CD4-positive, CD25-positive, alpha-beta regulatory T cell (primary cell): Measurements from ENCODE around the gene ST6GALNAC3. TPM values are rescaled to one million over a fixed set of nuclear protein-coding genes. Genes with fewer than 3 reads are reported as not detected.

Experiments used
- ATAC-seq, 2 donors: fragments of 150-1000 bp; cut with Tn5 transposase; one replicate each; pipeline ENCODE4 v1.10.0; 2021; ENCODE audit warnings: low read depth in 2 of 2, moderate number of reproducible peaks in 2 of 2, moderate library complexity in 1 of 2
- DNase-seq, 3 donors: peaks; one replicate each; pipeline versions ENCODE4 v3.0.0 to v3.0.0-alpha.2; 2012 to 2022; ENCODE audit warnings: mixed read lengths in 1 of 3
- H3K27ac ChIP-seq: one replicate; pipeline ENCODE4 v1.7.0; 2013; ENCODE audit warnings: mild to moderate bottlenecking, low read length; ENCODE audit not compliant: insufficient read depth, poor library complexity, severe bottlenecking
- H3K27me3 ChIP-seq: one replicate; pipeline ENCODE4 v1.7.0; 2013; ENCODE audit warnings: low read length; ENCODE audit not compliant: control insufficient read depth, insufficient read depth
- H3K36me3 ChIP-seq: one replicate; pipeline ENCODE4 v1.7.0; 2013; ENCODE audit warnings: mild to moderate bottlenecking, low read length, moderate library complexity; ENCODE audit not compliant: control insufficient read depth, insufficient read depth
- H3K4me1 ChIP-seq: 2 replicates; pipeline ENCODE4 v1.7.0; 2013; ENCODE audit warnings: mild to moderate bottlenecking, low read length; ENCODE audit not compliant: insufficient read depth, control insufficient read depth, poor library complexity, severe bottlenecking
- H3K4me3 ChIP-seq: one replicate; pipeline ENCODE4 v1.7.0; 2013; ENCODE audit warnings: low read depth, mild to moderate bottlenecking, low read length, moderate library complexity
- H3K9me3 ChIP-seq, 2 experiments: 1 replicate in 1 of 2; 2 replicates in 1 of 2; pipeline ENCODE4 v1.7.0; 2013; ENCODE audit warnings: low read length in 2 of 2, mild to moderate bottlenecking in 1 of 2, moderate library complexity in 1 of 2; ENCODE audit not compliant: control insufficient read depth in 2 of 2
- H3K27ac Mint-ChIP-seq, 3 donors: one replicate each; pipeline ENCODE4 v1.8.0; 2020 to 2022; ENCODE audit warnings: mild to moderate bottlenecking in 3 of 3, mixed read lengths in 3 of 3, moderate library complexity in 2 of 3
- H3K27me3 Mint-ChIP-seq: one replicate; pipeline ENCODE4 v1.8.0; 2022; ENCODE audit warnings: mild to moderate bottlenecking, mixed read lengths
- H3K36me3 Mint-ChIP-seq: one replicate; pipeline ENCODE4 v1.8.0; 2020; ENCODE audit warnings: mixed read lengths
- H3K4me1 Mint-ChIP-seq, 4 donors: one replicate each; pipeline ENCODE4 v1.8.0; 2020 to 2022; ENCODE audit warnings: mixed read lengths in 4 of 4, mild to moderate bottlenecking in 1 of 4
- H3K4me3 Mint-ChIP-seq, 4 donors: one replicate each; pipeline ENCODE4 v1.8.0; 2020 to 2022; ENCODE audit warnings: mild to moderate bottlenecking in 4 of 4, mixed read lengths in 4 of 4, moderate library complexity in 3 of 4
- H3K9me3 Mint-ChIP-seq, 7 donors: one replicate each; pipeline ENCODE4 v1.8.0; 2020 to 2022; ENCODE audit warnings: mixed read lengths in 7 of 7, mild to moderate bottlenecking in 3 of 7, moderate library complexity in 2 of 7
- polyA plus RNA-seq, 4 donors: library from polyadenylated mRNA; unstranded; fragments of 300-500 nt; fragmentation: Illumina TruSeq; gene quantifications; one replicate each; pipeline ENCODE4 v1.2.3, GENCODE V29; 2021
- total RNA-seq: library from RNA; stranded (reverse); gene quantifications from one replicate; pipeline ENCODE4 v1.2.3, GENCODE V29; 2022

The ST6GALNAC3 gene
- total and polyA plus RNA-seq, 5 donors from 2014 or later = 0.03 to 3.4 (median 0.95) TPM

DNA sequence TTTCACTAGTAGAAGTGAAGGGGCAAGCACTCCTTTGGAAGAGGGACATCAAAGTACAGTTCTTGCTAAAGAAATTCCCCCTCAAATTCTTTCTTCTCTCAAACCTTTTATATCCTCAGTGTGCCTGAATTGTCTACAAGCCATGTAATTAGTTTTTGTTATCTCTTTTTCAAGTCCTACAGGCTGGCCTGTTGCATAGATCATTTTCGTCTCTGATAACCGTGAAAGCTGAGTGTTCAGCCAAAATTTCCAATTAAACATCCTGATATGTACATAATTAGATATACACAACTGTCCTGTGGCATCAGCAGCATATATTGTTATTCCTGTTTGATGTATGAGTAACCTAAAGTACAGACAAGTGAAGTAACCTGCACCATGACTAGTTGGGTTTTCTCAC is 417.2 kb downstream of the ST6GALNAC3 start:
- Histone ChIP-seq H3K4me1 (no peaks in the 10 kb centered on the region), H3K4me3 (no peak overlapping the region), H3K9me3 (no peaks in the 10 kb centered on the region), H3K27ac (no peak overlapping the region), H3K36me3 (no peaks in the 10 kb centered on the region), H3K27me3 (no peaks in the 10 kb centered on the region)
- ATAC-seq = no peak
- no peak overlapping the region for H3K4me3 Mint-ChIP-seq
- no peak for DNase-seq
- peaks cover 0 to 8% (median 3%) of the 10 kb centered on the region in 4 donors for H3K4me1 Mint-ChIP-seq
- H3K36me3 Mint-ChIP-seq = no peaks in the 10 kb centered on the region
- no peak overlapping the region for H3K27ac Mint-ChIP-seq
- peaks cover 0 to 4% (median 0%) of the 10 kb centered on the region in 7 donors for H3K9me3 Mint-ChIP-seq
- no peaks in the 10 kb centered on the region for H3K27me3 Mint-ChIP-seq

- Mint-ChIP-seq H3K36me3 (no peaks in the 10 kb centered on the region), H3K4me1 (peaks cover 0 to 8% (median 3%) of the 10 kb centered on the region in 4 donors), H3K4me3 (no peak overlapping the region), H3K27ac (no peak overlapping the region), H3K9me3 (peaks cover 0 to 3% (median 0%) of the 10 kb centered on the region in 7 donors), H3K27me3 (no peaks in the 10 kb centered on the region)
- no peak for ATAC-seq
- Histone ChIP-seq H3K9me3 (no peaks in the 10 kb centered on the region), H3K4me1 (no peaks in the 10 kb centered on the region), H3K27ac (no peak overlapping the region), H3K36me3 (no peaks in the 10 kb centered on the region), H3K27me3 (no peaks in the 10 kb centered on the region), H3K4me3 (no peak overlapping the region)
- DNase-seq = no peak
These were observed 418.3 kb downstream of the ST6GALNAC3 start for GRCh38 chr1:76492752-76493430.

DNA sequence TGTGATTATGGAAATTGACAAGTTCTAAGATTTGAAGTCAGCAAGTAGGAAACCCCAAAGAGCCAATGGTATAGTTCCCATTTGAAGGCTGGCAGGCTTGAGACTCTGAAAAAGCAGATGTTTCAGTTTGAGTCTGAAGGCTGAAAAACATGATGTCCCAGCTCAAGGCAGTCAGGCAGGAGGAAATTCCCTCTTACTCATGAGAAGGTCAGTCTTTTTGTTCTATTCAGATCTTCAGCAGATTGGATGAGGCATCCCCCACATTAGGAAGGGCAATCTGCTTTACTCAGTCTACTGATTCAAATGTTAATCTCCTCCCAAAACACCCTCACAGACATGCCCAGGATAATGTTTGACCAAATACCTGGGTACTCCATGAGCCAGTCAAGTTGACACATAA is 420.3 kb downstream of the ST6GALNAC3 start:
- peak in 1 of 3 donors; percentile 21 for DNase-seq

DNA sequence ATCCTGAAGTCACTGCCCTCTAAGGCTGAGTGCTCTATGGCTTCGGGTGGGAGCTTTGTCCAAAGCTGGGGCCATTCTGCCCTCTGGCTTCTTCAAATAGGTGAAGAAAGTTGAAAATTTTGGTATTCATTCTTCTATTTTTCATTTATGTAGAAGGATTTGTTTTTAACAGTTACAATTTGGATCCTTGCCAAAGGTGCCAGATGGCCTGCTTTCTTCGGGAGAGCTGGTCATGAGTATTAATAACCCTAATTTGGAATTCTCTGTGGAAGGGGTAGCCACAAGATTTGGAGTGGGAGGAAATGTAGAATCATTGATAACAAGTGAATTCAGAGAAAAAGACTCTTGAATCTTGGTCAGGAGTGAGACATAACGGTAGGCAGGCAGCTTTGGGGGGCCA is 422.3 kb downstream of the ST6GALNAC3 start:
- H3K36me3 ChIP-seq = no peaks in the 10 kb centered on the region
- Mint-ChIP-seq H3K27ac (no peak overlapping the region), H3K27me3 (no peaks in the 10 kb centered on the region), H3K4me3 (no peak overlapping the region), H3K9me3 (peaks cover 0 to 1% (median 0%) of the 10 kb centered on the region in 7 donors), H3K4me1 (peaks cover 0 to 17% (median 3%) of the 10 kb centered on the region in 4 donors), H3K36me3 (no peaks in the 10 kb centered on the region)
- H3K9me3 ChIP-seq = no peaks in the 10 kb centered on the region
- no peak overlapping the region for H3K27ac ChIP-seq
- no peak overlapping the region for H3K4me3 ChIP-seq
- no peaks in the 10 kb centered on the region for H3K4me1 ChIP-seq
- DNase-seq (no peak), ATAC-seq (no peak)
- H3K27me3 ChIP-seq = no peaks in the 10 kb centered on the region

More for the DNA sequence above, 420.3 kb downstream of the ST6GALNAC3 start:
- ATAC-seq = peak in 1 of 2 donors; percentile 31
- Histone ChIP-seq H3K4me1 (no peaks in the 10 kb centered on the region), H3K27me3 (no peaks in the 10 kb centered on the region), H3K9me3 (no peaks in the 10 kb centered on the region), H3K36me3 (no peaks in the 10 kb centered on the region), H3K27ac (no peak overlapping the region), H3K4me3 (no peak overlapping the region)
- no peak overlapping the region for H3K27ac Mint-ChIP-seq
- H3K4me3 Mint-ChIP-seq = no peak overlapping the region
- H3K27me3 Mint-ChIP-seq = no peaks in the 10 kb centered on the region
- H3K4me1 Mint-ChIP-seq = peaks cover 0 to 8% (median 3%) of the 10 kb centered on the region in 4 donors
- H3K9me3 Mint-ChIP-seq = no peaks in the 10 kb centered on the region
- no peaks in the 10 kb centered on the region for H3K36me3 Mint-ChIP-seq

GRCh38 chr1:76500116-76500515 is 425.6 kb downstream of the ST6GALNAC3 start:
- H3K9me3 ChIP-seq = no peaks in the 10 kb centered on the region
- H3K27me3 Mint-ChIP-seq = no peaks in the 10 kb centered on the region
- no peaks in the 10 kb centered on the region for H3K4me1 ChIP-seq
- no peak for ATAC-seq
- H3K4me3 Mint-ChIP-seq = no peak overlapping the region
- no peak overlapping the region for H3K27ac Mint-ChIP-seq
- no peaks in the 10 kb centered on the region for H3K36me3 ChIP-seq
- DNase-seq = no peak
- no peaks in the 10 kb centered on the region for H3K27me3 ChIP-seq
- H3K4me3 ChIP-seq = no peak overlapping the region
- H3K9me3 Mint-ChIP-seq = peaks cover 0 to 2% (median 0%) of the 10 kb centered on the region in 7 donors
- no peak overlapping the region for H3K27ac ChIP-seq
- H3K36me3 Mint-ChIP-seq = no peaks in the 10 kb centered on the region
- H3K4me1 Mint-ChIP-seq = peaks cover 0 to 10% (median 0%) of the 10 kb centered on the region in 4 donors

- Mint-ChIP-seq H3K36me3 (no peaks in the 10 kb centered on the region), H3K27ac (no peak overlapping the region), H3K9me3 (peaks cover 0 to 2% (median 0%) of the 10 kb centered on the region in 7 donors), H3K4me1 (peaks cover 0 to 10% (median 0%) of the 10 kb centered on the region in 4 donors), H3K27me3 (no peaks in the 10 kb centered on the region), H3K4me3 (no peak overlapping the region)
- Histone ChIP-seq H3K4me1 (no peaks in the 10 kb centered on the region), H3K36me3 (no peaks in the 10 kb centered on the region), H3K27me3 (no peaks in the 10 kb centered on the region), H3K4me3 (no peak overlapping the region), H3K9me3 (no peaks in the 10 kb centered on the region), H3K27ac (no peak overlapping the region)
- ATAC-seq (no peak), DNase-seq (no peak)
These were observed 426.6 kb downstream of the ST6GALNAC3 start for GRCh38 chr1:76501136-76501535.

- Histone ChIP-seq H3K9me3 (no peaks in the 10 kb centered on the region), H3K36me3 (no peaks in the 10 kb centered on the region), H3K27ac (no peak overlapping the region), H3K4me3 (no peak overlapping the region), H3K27me3 (no peaks in the 10 kb centered on the region), H3K4me1 (no peaks in the 10 kb centered on the region)
- peak in 1 of 3 donors; percentile 23 for DNase-seq
- Mint-ChIP-seq H3K27ac (no peak overlapping the region), H3K36me3 (no peaks in the 10 kb centered on the region), H3K4me1 (peaks cover 0 to 10% (median 0%) of the 10 kb centered on the region in 4 donors), H3K27me3 (no peaks in the 10 kb centered on the region), H3K4me3 (no peak overlapping the region), H3K9me3 (peaks cover 0 to 2% (median 0%) of the 10 kb centered on the region in 7 donors)
- ATAC-seq = no peak
These were observed 427.2 kb downstream of the ST6GALNAC3 start for GRCh38 chr1:76501586-76502219.
